ENCODE data around the gene KIAA0930. TPM values are rescaled to one million over a fixed set of nuclear protein-coding genes. Genes with fewer than 3 reads are reported as not detected.
A peak's percentile ranks its signal among the peaks of the same experiment; 100 is the strongest.

The KIAA0930 gene
- total RNA-seq, 1 donor, result 43.4 TPM

DNA sequence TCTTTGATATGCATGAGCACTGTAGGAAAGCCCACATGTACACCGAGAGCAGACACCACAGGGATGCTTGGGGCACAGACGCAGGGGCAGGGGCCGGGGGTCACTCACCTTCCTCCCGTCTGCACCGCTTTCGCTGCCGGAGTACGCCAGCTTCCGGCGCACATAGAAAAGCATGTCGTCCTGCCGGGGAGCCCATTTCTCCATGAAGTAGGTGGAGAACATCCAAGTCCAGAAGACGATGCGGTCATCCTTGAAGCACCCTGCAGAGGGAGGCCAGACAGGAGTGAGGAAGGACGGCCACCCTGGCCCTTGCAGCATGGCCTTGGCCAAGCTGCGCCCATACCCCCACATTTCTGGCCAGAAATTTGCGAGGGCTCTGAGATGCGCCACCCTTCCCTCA, 28.8 kb downstream of the KIAA0930 start:
- peaks cover 40% of the 10 kb centered on the region for H3K79me2 ChIP-seq (ENCODE audit: insufficient read depth, low read length)
- H3K4me3 ChIP-seq (ENCODE audit: insufficient read depth, low read length), result peak overlapping the region; percentile 67
- H4K20me1 ChIP-seq (ENCODE audit: insufficient read depth, low read length), result peaks cover 21% of the 10 kb centered on the region
- peak overlapping the region; percentile 31 for H2AFZ ChIP-seq (ENCODE audit: low read length)
- H3K4me1 ChIP-seq (ENCODE audit: insufficient read depth, low read length), result peaks cover 30% of the 10 kb centered on the region
- H3K4me2 ChIP-seq (ENCODE audit: insufficient read depth, low read length), result peak overlapping the region; percentile 95
- TF ChIP-seq, protein P1, sequence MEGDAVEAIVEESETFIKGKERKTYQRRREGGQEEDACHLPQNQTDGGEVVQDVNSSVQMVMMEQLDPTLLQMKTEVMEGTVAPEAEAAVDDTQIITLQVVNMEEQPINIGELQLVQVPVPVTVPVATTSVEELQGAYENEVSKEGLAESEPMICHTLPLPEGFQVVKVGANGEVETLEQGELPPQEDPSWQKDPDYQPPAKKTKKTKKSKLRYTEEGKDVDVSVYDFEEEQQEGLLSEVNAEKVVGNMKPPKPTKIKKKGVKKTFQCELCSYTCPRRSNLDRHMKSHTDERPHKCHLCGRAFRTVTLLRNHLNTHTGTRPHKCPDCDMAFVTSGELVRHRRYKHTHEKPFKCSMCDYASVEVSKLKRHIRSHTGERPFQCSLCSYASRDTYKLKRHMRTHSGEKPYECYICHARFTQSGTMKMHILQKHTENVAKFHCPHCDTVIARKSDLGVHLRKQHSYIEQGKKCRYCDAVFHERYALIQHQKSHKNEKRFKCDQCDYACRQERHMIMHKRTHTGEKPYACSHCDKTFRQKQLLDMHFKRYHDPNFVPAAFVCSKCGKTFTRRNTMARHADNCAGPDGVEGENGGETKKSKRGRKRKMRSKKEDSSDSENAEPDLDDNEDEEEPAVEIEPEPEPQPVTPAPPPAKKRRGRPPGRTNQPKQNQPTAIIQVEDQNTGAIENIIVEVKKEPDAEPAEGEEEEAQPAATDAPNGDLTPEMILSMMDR (IDR thresholded peaks at IDR 0.05; ENCODE audit: extremely low read depth, low read depth, low read length), result no peak
- DNase-seq (ENCODE audit: insufficient read length, low spot score, missing footprints), result no peak
- no peaks in the 10 kb centered on the region for H3K36me3 ChIP-seq (ENCODE audit: insufficient read depth, low read length)
- H3K9me3 ChIP-seq (ENCODE audit: low read depth, low read length), result no peaks in the 10 kb centered on the region
- H3K27me3 ChIP-seq (ENCODE audit: insufficient read depth, low read length), result no peaks in the 10 kb centered on the region
- peak overlapping the region; percentile 93 for H3K27ac ChIP-seq (ENCODE audit: low read depth, low read length)

DNA sequence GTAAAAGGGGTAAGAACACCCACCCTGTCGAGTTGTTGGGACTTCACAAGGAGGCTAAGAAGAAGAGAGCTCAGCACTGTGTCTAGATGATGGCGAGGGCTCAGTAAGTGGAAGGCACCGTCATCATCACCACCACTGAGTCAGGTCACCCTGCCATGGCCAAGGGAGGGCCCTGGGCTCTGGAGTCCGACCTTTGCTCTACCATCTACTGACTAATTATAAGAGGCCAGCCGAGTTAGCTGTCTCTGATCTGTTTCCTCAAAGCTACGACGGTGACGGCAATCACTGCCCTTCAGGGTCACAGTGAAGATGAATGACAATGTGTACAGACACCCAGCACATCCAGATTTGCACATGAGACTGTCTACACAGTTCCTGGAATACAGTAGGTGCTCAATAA, 29.3 kb downstream of the KIAA0930 start:
- TF ChIP-seq, protein P1 (IDR thresholded peaks at IDR 0.05; ENCODE audit: extremely low read depth, low read depth, low read length), result no peak
- DNase-seq (ENCODE audit: insufficient read length, low spot score, missing footprints), result peak; percentile 23
- H3K27me3 ChIP-seq (ENCODE audit: insufficient read depth, low read length), result no peaks in the 10 kb centered on the region
- peaks cover 36% of the 10 kb centered on the region for H3K79me2 ChIP-seq (ENCODE audit: insufficient read depth, low read length)
- no peaks in the 10 kb centered on the region for H3K9me3 ChIP-seq (ENCODE audit: low read depth, low read length)
- no peak overlapping the region for H2AFZ ChIP-seq (ENCODE audit: low read length)
- peak overlapping the region; percentile 95 for H3K4me2 ChIP-seq (ENCODE audit: insufficient read depth, low read length)
- H3K4me3 ChIP-seq (ENCODE audit: insufficient read depth, low read length), result peak overlapping the region; percentile 67
- H3K4me1 ChIP-seq (ENCODE audit: insufficient read depth, low read length), result peaks cover 30% of the 10 kb centered on the region
- H4K20me1 ChIP-seq (ENCODE audit: insufficient read depth, low read length), result peaks cover 17% of the 10 kb centered on the region
- peak overlapping the region; percentile 93 for H3K27ac ChIP-seq (ENCODE audit: low read depth, low read length)
- H3K36me3 ChIP-seq (ENCODE audit: insufficient read depth, low read length), result no peaks in the 10 kb centered on the region

DNA sequence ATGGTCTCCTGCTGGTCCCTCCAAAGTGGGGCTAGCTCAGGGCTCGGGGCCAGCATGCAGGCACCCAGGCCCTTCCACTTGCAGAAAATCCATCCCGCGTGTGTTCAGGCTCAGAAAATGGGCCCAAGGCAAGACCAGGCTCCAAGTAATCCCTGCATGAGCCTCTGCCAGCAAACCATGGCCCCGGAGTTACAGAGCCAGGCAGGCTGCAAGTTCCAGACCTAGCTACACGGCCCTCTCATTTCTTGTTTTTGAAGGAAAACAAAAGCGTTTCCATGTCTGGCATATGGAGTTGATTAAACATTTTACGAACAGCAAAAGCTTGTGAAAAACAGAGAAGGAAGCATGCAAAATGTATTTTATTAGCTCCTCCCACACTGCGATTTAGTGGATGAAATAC, 29.7 kb downstream of the KIAA0930 start:
- no peaks in the 10 kb centered on the region for H3K36me3 ChIP-seq (ENCODE audit: insufficient read depth, low read length)
- H4K20me1 ChIP-seq (ENCODE audit: insufficient read depth, low read length), result peaks cover 12% of the 10 kb centered on the region
- no peak overlapping the region for H3K4me3 ChIP-seq (ENCODE audit: insufficient read depth, low read length)
- no peak overlapping the region for H2AFZ ChIP-seq (ENCODE audit: low read length)
- no peaks in the 10 kb centered on the region for H3K27me3 ChIP-seq (ENCODE audit: insufficient read depth, low read length)
- TF ChIP-seq, protein P1 (IDR thresholded peaks at IDR 0.05; ENCODE audit: extremely low read depth, low read depth, low read length), result no peak
- H3K9me3 ChIP-seq (ENCODE audit: low read depth, low read length), result no peaks in the 10 kb centered on the region
- H3K79me2 ChIP-seq (ENCODE audit: insufficient read depth, low read length), result peaks cover 31% of the 10 kb centered on the region
- H3K27ac ChIP-seq (ENCODE audit: low read depth, low read length), result peak overlapping the region; percentile 93
- H3K4me1 ChIP-seq (ENCODE audit: insufficient read depth, low read length), result peaks cover 30% of the 10 kb centered on the region
- peak overlapping the region; percentile 95 for H3K4me2 ChIP-seq (ENCODE audit: insufficient read depth, low read length)
- no peak for DNase-seq (ENCODE audit: insufficient read length, low spot score, missing footprints)

DNA sequence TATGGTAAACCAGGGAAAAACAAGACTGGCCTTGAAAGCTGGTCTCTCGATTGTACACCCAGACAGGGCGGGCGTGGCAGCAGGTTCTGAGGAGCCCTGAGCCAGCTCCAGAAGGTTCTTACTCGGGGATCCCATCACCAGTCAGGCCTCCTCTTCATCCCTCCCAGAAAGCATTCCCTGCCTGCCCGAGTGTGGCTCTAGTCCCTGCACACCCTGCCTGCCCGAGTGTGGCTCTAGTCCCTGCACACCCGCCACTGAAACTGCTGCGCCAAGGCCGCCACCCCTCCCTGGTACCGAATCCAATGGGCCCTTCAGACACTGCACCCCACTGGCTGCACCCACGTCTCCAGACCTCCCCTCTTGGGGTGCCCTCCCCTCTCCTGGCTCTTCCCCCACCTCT, 30.1 kb downstream of the KIAA0930 start:
- no peak overlapping the region for H2AFZ ChIP-seq (ENCODE audit: low read length)
- H3K27ac ChIP-seq (ENCODE audit: low read depth, low read length), result no peak overlapping the region
- no peaks in the 10 kb centered on the region for H3K9me3 ChIP-seq (ENCODE audit: low read depth, low read length)
- H3K79me2 ChIP-seq (ENCODE audit: insufficient read depth, low read length), result peaks cover 30% of the 10 kb centered on the region
- H3K27me3 ChIP-seq (ENCODE audit: insufficient read depth, low read length), result no peaks in the 10 kb centered on the region
- no peak overlapping the region for H3K4me2 ChIP-seq (ENCODE audit: insufficient read depth, low read length)
- H3K36me3 ChIP-seq (ENCODE audit: insufficient read depth, low read length), result no peaks in the 10 kb centered on the region
- peaks cover 30% of the 10 kb centered on the region for H3K4me1 ChIP-seq (ENCODE audit: insufficient read depth, low read length)
- TF ChIP-seq, protein P1 (IDR thresholded peaks at IDR 0.05; ENCODE audit: extremely low read depth, low read depth, low read length), result no peak
- DNase-seq (ENCODE audit: insufficient read length, low spot score, missing footprints), result no peak
- peaks cover 11% of the 10 kb centered on the region for H4K20me1 ChIP-seq (ENCODE audit: insufficient read depth, low read length)
- H3K4me3 ChIP-seq (ENCODE audit: insufficient read depth, low read length), result no peak overlapping the region

All from osteoblast (primary cell).